NOMO-1 treated with DMSO at 0.1 percent for 48 hours (cell line): ENCODE results near the gene TRMT2A.

Experiments
- DNase-seq: peaks from one replicate; lab custom pipeline; 2025; ENCODE audit not compliant: unreplicated experiment; lab: John Stamatoyannopoulos, UW

The TRMT2A gene

GRCh38 chr22:20149257-20150250, 32.5 kb upstream of the TRMT2A start:
- no peak for DNase-seq

- DNase-seq: no peak
Observed at GRCh38 chr22:20148414-20148813, 31.4 kb upstream of the TRMT2A start.

GRCh38 chr22:20147237-20147988, 30.4 kb upstream of the TRMT2A start:
- DNase-seq: no peak

- DNase-seq: no peak
Observed at GRCh38 chr22:20146777-20147176, 29.8 kb upstream of the TRMT2A start.

- no peak for DNase-seq
Observed at GRCh38 chr22:20145832-20146223, 28.8 kb upstream of the TRMT2A start.

- no peak for DNase-seq
Observed at GRCh38 chr22:20145206-20145831, 28.3 kb upstream of the TRMT2A start.

- DNase-seq: no peak
Observed at GRCh38 chr22:20143883-20144665, 27.0 kb upstream of the TRMT2A start.

GRCh38 chr22:20142711-20143621, 25.9 kb upstream of the TRMT2A start:
- DNase-seq: no peak

- no peak for DNase-seq
Observed at GRCh38 chr22:20141186-20142077, 24.4 kb upstream of the TRMT2A start.

GRCh38 chr22:20140521-20140964, 23.5 kb upstream of the TRMT2A start:
- no peak for DNase-seq

GRCh38 chr22:20140107-20140445, 23.1 kb upstream of the TRMT2A start:
- no peak for DNase-seq

- no peak for DNase-seq
Observed at GRCh38 chr22:20139391-20140106, 22.5 kb upstream of the TRMT2A start.

GRCh38 chr22:20138868-20139267, 21.8 kb upstream of the TRMT2A start:
- DNase-seq: no peak

GRCh38 chr22:20138417-20138738, 21.4 kb upstream of the TRMT2A start:
- DNase-seq: no peak

- no peak for DNase-seq
Observed at GRCh38 chr22:20137671-20138416, 20.8 kb upstream of the TRMT2A start.

GRCh38 chr22:20137113-20137512, 20.1 kb upstream of the TRMT2A start:
- DNase-seq: no peak

- DNase-seq: no peak
Observed at GRCh38 chr22:20136603-20136873, 19.5 kb upstream of the TRMT2A start.
